GM19328 (cell line): ENCODE measurements around the gene TMEM163.
"Not testable (repeated sequence)": the region's sequence is repeated elsewhere in the genome, so short reads cannot be mapped to it uniquely, and the experiment has no call there.

ENCODE experiments used
- ATAC-seq: cut with Tn5 transposase; IDR thresholded peaks from one replicate; pipeline ENCODE4 v1.9.1; 2021; ENCODE audit warnings: mild to moderate bottlenecking, moderate library complexity; ENCODE audit not compliant: unreplicated experiment

The TMEM163 gene

DNA sequence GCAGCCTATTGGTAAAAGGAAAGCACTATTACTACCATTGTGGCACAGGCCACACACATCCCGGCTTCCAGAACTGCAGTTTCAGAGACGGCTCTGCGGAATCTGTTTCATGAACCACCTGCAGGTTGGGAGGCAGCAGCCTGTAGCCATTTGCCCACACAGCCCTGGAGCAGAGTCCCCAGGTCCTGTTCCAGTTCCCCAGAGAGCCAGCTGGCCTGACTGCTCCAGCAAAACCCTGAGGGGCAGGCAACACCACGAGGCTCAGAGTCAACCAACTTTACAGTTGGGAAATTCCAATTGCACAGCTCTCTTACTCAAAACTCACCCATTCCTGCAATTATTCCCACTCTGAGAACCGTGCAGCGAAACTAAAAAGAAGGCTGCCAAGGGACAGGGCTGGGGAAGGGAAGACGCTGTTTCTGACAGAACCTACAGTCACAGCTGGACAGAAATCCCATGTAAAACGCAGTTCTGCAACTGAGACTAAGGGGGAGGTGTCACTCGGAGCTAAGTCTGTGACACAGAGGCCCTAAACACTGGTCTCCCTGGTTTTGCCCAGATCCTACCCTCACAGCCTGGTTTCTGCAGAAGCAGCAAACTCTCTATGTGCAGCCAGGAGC is 219.4 kb downstream of the TMEM163 start:
- ATAC-seq: no peak

GRCh38 chr2:134498654-134499053 is 220.1 kb downstream of the TMEM163 start:
- ATAC-seq: no peak

- ATAC-seq: no peak
These were observed 225.0 kb downstream of the TMEM163 start for GRCh38 chr2:134493797-134494196.

DNA sequence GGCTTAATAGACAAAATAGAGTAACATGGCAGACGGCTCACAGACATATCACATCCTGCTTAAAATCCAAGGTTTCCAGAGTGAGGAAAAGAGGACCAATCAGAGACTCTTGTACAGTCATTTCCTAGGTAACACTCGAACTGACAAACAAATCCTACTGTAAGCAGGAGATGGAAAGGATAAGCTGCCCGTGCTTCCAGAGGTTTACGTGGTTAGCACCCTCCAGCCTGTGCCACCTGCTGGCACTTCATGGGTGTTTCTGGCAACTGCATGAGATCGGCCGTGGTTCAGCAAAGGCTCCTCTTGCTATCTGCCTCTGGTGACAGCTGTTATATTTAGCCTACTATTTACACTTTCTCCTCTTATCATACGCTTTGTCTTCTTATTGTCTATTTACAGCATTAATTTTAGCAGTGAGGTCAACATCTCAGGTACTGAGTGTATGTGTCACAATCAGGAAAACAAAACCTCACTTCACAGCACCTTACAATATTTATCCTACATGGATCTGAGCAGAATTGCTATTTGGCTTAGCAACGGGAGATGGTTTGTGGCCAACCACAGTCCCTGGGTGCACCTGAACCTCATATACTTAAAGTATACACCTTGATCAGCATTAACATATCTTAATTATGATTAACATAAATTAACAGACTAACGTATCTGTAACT is 226.9 kb downstream of the TMEM163 start:
- no peak for ATAC-seq

GRCh38 chr2:134491022-134491421 is 227.8 kb downstream of the TMEM163 start:
- no peak for ATAC-seq

DNA sequence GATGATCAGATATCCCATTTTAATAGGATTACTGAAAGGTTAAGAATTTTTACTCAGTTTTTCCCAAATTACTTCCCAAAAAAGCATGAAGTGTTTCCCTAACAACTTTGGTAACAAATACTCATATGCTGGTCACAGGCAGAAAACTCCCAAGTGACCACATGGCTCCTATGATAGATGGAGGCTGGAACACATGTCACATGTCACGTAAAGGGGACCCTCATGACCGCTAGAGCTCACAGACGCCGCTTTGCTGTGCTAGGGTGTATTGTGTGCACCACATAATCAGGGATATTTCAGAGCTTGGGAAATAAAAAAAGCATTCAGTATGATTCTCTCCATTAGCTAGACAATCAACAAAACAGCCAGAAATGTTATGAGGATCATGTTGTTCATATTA is 228.2 kb downstream of the TMEM163 start:
- no peak for ATAC-seq

DNA sequence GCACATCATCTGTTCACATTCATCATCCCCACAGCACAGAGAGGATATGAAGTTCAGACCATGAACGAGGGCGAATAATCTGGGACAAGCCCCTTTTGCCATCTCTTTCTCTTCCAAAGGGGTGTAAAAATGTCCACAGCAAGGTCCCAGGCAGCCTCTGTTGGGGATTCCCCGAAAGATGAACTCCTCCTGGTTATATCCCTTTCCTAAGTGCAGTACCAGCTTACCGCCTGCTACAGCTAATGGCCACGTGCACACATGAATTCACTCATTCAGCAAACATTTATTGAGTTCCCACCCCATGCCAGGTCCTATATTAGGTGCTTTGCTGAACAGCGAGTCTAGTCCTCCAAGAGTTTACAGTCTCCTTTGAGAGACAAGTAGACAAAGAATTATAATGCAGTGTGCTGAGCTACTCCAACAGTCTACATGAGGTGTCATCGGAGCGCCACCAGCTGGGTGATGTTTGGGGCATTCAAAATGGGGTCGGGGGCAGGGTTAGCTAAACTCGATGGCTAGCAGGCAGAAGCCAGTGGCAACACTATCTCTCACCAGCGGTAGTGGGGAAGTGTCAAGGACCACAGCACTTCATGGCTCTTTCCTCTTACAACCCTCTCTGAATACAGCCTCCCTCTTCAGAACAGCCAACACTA is 228.9 kb downstream of the TMEM163 start:
- no peak for ATAC-seq

GRCh38 chr2:134482766-134483340 is 235.9 kb downstream of the TMEM163 start:
- no peak for ATAC-seq

DNA sequence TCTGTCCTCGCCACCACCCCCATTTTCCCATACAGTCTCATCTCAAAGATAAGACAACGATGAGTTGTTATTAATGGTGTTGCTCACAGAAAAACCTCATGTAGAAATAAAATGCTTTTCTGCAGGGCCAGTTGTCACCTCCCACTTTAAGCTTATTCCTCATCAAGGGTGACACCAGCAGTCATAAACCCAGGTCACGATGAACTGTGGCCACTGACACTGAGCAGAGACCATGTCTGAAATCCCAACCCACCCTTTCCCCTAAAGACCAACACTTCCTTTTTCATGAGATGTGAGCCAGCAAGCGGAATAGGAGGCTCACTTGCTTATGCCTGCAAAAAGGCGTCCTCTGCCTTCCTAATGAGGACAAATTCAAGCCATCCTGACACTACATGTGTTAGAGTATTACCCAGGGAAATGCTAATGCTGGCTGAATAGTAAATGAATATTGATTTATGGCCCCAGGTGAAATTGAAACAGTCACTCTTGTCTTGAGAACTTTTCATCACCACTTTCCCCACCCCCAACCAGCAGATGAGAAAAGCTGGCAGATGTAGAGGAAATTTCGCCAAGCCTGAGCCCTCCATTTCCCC is 236.6 kb downstream of the TMEM163 start:
- no peak for ATAC-seq

DNA sequence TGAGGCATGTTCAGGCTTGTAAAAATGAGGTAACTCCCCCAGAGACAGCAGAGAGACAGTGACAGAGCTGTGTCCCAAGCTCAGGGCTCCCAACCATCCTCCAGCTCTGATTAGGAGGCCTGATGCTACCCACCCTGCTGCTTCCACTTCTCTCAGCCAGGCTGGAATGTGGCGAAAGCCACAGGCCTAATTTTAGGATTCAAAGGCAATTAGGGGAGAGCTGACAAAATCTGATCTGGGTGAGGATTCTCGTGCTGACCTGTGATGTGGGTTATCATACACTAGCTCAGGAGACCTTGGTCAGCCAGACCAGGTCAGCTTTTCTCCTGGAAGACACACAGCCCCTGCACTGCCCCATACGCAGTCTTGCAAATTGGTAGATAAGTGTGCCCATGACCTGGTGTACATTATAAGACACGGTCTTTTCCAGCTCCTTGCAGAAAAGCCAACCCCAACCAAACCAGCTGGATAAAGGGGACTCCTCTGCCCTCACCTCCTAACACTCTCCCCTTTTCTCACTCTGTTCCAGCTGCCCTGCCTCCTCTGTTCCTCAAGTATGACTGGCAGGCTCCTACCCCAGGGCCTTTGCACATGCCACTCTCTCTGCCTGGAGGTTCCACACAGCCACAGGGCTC is 239.0 kb downstream of the TMEM163 start:
- ATAC-seq: no peak

GRCh38 chr2:134476982-134477381 is 241.8 kb downstream of the TMEM163 start:
- ATAC-seq: not testable (repeated sequence)

GRCh38 chr2:134470561-134471168 is 248.1 kb downstream of the TMEM163 start:
- no peak for ATAC-seq

GRCh38 chr2:134469516-134470115 is 249.2 kb downstream of the TMEM163 start:
- no peak for ATAC-seq

GRCh38 chr2:134468776-134469175 is 250.0 kb downstream of the TMEM163 start:
- no peak for ATAC-seq

DNA sequence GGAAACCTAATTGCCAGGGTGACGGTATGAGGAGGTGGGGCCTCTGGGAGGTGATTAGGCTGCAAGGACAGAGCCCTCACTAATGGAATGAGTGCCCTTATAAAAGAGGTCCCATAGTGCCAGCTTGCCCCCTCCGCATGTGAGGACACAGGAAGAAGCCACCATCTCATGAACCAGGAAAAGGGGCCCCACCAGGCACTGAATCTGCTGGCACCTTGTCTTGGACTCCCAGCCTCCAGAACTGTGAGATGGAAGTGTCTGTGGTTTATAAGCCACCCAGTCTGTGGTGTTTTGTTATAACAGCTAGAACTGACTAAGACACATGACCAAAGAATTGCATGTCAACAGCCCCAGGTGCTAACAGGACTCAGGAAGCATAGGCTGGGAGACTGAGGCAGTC is 250.6 kb downstream of the TMEM163 start:
- no peak for ATAC-seq

GRCh38 chr2:134466141-134466540 is 252.7 kb downstream of the TMEM163 start:
- ATAC-seq: no peak

DNA sequence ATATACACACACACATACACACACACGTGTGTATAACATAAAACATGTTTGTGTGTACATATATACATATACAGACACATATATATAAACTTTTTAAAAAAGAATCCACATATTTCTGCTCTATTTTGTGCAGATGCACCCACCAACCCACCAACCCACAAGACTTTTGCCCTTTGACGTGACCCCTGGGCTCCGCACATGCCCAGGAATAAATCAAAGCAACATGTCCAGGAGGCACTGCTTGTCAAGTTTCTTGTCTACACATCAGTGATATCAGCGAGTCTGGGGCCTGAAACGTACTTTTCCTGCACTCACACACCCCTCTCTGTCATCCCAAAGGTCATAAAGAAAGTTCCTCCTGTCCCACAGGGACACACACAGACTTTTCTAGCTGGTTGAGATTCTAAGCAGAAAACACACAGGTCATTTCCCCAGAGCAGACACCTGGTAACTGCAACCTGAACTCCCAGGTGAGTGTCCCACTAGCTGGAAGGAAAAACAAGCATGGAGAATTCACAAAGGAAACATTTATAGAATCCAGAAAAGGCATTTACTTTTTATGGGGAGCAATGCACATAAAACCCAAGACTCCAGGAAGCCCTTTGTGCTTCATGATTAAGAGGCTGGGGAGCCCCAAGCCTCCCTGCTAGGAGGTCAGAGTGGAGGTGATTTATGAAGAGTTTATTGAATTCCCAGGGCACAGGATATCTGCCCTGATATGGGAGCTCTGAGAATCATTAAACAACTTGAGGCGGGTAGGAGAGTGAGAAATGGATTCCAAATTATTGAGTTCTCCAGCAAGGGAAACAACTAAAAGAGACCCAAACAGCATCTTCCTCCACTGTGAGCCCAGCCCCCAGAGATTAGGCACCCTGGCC is 253.3 kb downstream of the TMEM163 start:
- ATAC-seq: no peak

GRCh38 chr2:134463699-134464022 is 255.1 kb downstream of the TMEM163 start:
- no peak for ATAC-seq
